ENCODE data around the gene ZBTB12.

DNA sequence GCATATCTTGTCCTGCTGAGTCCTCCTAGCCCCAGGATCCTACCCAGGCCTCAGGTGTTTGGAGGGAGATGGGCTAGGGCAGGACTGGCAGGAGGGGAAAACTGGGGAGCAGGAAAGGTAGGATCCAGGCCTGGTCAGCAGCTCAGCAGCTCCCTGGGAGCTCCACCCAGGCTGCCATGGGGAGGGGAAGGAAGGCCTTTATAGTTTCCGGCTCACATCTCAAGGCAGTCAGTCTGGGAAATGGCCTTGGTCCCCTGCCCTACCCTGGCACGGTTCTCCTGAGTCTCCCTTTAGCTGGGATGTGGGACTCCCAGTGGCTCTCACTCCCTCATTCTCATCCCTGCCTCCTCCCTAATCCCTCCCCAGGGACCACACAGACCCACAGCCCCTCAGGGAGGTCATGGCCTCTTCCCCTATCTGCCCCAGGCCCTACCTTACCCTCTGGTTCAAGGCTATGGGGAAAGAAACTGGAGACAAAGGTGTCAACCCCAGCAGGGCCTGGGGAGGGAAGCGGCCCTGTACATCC lies 24.7 kb downstream of the ZBTB12 start:
- TF ChIP-seq, protein P1, sequence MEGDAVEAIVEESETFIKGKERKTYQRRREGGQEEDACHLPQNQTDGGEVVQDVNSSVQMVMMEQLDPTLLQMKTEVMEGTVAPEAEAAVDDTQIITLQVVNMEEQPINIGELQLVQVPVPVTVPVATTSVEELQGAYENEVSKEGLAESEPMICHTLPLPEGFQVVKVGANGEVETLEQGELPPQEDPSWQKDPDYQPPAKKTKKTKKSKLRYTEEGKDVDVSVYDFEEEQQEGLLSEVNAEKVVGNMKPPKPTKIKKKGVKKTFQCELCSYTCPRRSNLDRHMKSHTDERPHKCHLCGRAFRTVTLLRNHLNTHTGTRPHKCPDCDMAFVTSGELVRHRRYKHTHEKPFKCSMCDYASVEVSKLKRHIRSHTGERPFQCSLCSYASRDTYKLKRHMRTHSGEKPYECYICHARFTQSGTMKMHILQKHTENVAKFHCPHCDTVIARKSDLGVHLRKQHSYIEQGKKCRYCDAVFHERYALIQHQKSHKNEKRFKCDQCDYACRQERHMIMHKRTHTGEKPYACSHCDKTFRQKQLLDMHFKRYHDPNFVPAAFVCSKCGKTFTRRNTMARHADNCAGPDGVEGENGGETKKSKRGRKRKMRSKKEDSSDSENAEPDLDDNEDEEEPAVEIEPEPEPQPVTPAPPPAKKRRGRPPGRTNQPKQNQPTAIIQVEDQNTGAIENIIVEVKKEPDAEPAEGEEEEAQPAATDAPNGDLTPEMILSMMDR (IDR thresholded peaks at IDR 0.05) = no peak
- TF ChIP-seq POLR2AphosphoS5 (IDR thresholded peaks at IDR 0.05) = no peak
- TF ChIP-seq POLR2A (IDR thresholded peaks at IDR 0.05) = no peak

All from prostate gland (tissue), 2 donors.